ENCODE measurements around the gene RIT2.

Gene RIT2

DNA sequence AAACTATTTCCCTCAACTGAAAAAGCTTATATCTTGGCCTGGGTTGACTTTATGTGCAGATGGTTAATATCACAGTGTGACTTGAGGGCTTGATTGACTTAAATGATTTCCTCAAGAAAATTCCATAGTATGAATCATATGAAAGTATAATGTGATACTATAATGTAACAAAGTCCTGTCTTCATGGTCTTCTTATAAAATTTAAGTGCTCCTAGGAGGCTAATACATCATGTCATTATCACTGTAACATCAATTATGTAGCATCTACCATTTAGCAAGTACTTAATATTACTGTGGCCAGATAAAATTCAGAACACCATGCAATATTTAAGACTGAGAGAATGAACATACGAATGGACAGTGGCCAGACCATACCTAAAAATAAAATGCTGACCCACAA, 276.1 kb downstream of the RIT2 start:
- Histone ChIP-seq H3K4me1 (ENCODE audit: low read depth, poor library complexity, severe bottlenecking) (no peaks in the 10 kb centered on the region), H4K20me1 (ENCODE audit: insufficient read depth) (no peaks in the 10 kb centered on the region), H3K27me3 (ENCODE audit: insufficient read depth, low read depth) (no peaks in the 10 kb centered on the region), H3K27ac (no peak overlapping the region), H3K4me2 (no peak overlapping the region), H3K4me3 (IDR thresholded peaks at IDR 0.05; ENCODE audit: insufficient read depth, low read depth, low read length) (no peak overlapping the region), H3K79me2 (ENCODE audit: insufficient read depth, low read depth) (no peaks in the 10 kb centered on the region), H3K9ac (no peak overlapping the region), H2AFZ (ENCODE audit: low read depth) (no peak overlapping the region), H3K36me3 (ENCODE audit: insufficient read depth) (no peaks in the 10 kb centered on the region)
- no peak for TF ChIP-seq CTCF (conservative IDR thresholded peaks at IDR 0.05; ENCODE audit: low read depth, low read length)

- no peak overlapping the region for H3K9ac ChIP-seq
- H3K4me2 ChIP-seq = no peak overlapping the region
- TF ChIP-seq CTCF (conservative IDR thresholded peaks at IDR 0.05; ENCODE audit: low read depth, low read length) = no peak
- H3K4me1 ChIP-seq (ENCODE audit: low read depth, poor library complexity, severe bottlenecking) = no peaks in the 10 kb centered on the region
- H4K20me1 ChIP-seq (ENCODE audit: insufficient read depth) = no peaks in the 10 kb centered on the region
- no peaks in the 10 kb centered on the region for H3K79me2 ChIP-seq (ENCODE audit: insufficient read depth, low read depth)
- no peak overlapping the region for H3K4me3 ChIP-seq (IDR thresholded peaks at IDR 0.05; ENCODE audit: insufficient read depth, low read depth, low read length)
- no peaks in the 10 kb centered on the region for H3K27me3 ChIP-seq (ENCODE audit: insufficient read depth, low read depth)
- no peak overlapping the region for H3K27ac ChIP-seq
- no peak overlapping the region for H2AFZ ChIP-seq (ENCODE audit: low read depth)
- H3K36me3 ChIP-seq (ENCODE audit: insufficient read depth) = no peaks in the 10 kb centered on the region
Measured at GRCh38 chr18:42838546-42839145, 276.8 kb downstream of the RIT2 start.

GRCh38 chr18:42830936-42831335, 284.5 kb downstream of the RIT2 start:
- no peak for TF ChIP-seq CTCF (conservative IDR thresholded peaks at IDR 0.05; ENCODE audit: low read depth, low read length)
- H3K9ac ChIP-seq = no peak overlapping the region
- no peaks in the 10 kb centered on the region for H3K79me2 ChIP-seq (ENCODE audit: insufficient read depth, low read depth)

GRCh38 chr18:42828881-42829280, 286.6 kb downstream of the RIT2 start:
- no peak for TF ChIP-seq CTCF (conservative IDR thresholded peaks at IDR 0.05; ENCODE audit: low read depth, low read length)

More at GRCh38 chr18:42830936-42831335, 284.5 kb downstream of the RIT2 start:
- no peaks in the 10 kb centered on the region for H4K20me1 ChIP-seq (ENCODE audit: insufficient read depth)
- no peaks in the 10 kb centered on the region for H3K4me1 ChIP-seq (ENCODE audit: low read depth, poor library complexity, severe bottlenecking)
- H3K27me3 ChIP-seq (ENCODE audit: insufficient read depth, low read depth) = no peaks in the 10 kb centered on the region
- no peak overlapping the region for H3K4me2 ChIP-seq
- no peak overlapping the region for H3K27ac ChIP-seq
- H3K4me3 ChIP-seq (IDR thresholded peaks at IDR 0.05; ENCODE audit: insufficient read depth, low read depth, low read length) = no peak overlapping the region
- H2AFZ ChIP-seq (ENCODE audit: low read depth) = no peak overlapping the region
- H3K36me3 ChIP-seq (ENCODE audit: insufficient read depth) = no peaks in the 10 kb centered on the region

More at GRCh38 chr18:42828881-42829280, 286.6 kb downstream of the RIT2 start:
- H3K36me3 ChIP-seq (ENCODE audit: insufficient read depth) = no peaks in the 10 kb centered on the region
- H3K4me1 ChIP-seq (ENCODE audit: low read depth, poor library complexity, severe bottlenecking) = no peaks in the 10 kb centered on the region
- H2AFZ ChIP-seq (ENCODE audit: low read depth) = no peak overlapping the region
- no peaks in the 10 kb centered on the region for H3K79me2 ChIP-seq (ENCODE audit: insufficient read depth, low read depth)
- no peak overlapping the region for H3K27ac ChIP-seq
- no peaks in the 10 kb centered on the region for H4K20me1 ChIP-seq (ENCODE audit: insufficient read depth)
- H3K4me3 ChIP-seq (IDR thresholded peaks at IDR 0.05; ENCODE audit: insufficient read depth, low read depth, low read length) = no peak overlapping the region
- H3K4me2 ChIP-seq = no peak overlapping the region
- H3K27me3 ChIP-seq (ENCODE audit: insufficient read depth, low read depth) = no peaks in the 10 kb centered on the region
- no peak overlapping the region for H3K9ac ChIP-seq

Data from KMS-11 (cell line).